HG03097 (cell line): ENCODE data around the gene CAMK1.

Experiments used
- ATAC-seq: cut with Tn5 transposase; IDR thresholded peaks from one replicate; pipeline ENCODE4 v1.9.1; 2021; ENCODE audit not compliant: unreplicated experiment, low FRiP score

The CAMK1 gene

GRCh38 chr3:9715136-9715535, 54.6 kb downstream of the CAMK1 start:
- ATAC-seq, result no peak

- no peak for ATAC-seq
Measured at GRCh38 chr3:9713142-9713541, 56.6 kb downstream of the CAMK1 start.

GRCh38 chr3:9712415-9712814, 57.3 kb downstream of the CAMK1 start:
- ATAC-seq, result no peak

- ATAC-seq, result no peak
Measured at GRCh38 chr3:9710174-9710739, 59.5 kb downstream of the CAMK1 start.
